OCI-LY7 (cell line): Measurements from ENCODE around the gene ZFYVE16.

Experiments used
- EZH2phosphoT487 ChIP-seq: fragments of 200-600 bp; sonication (generic); IDR thresholded peaks from 2 replicates; pipeline ENCODE4 v1.6.1; 2018; ENCODE audit warnings: low read depth, borderline replicate concordance, mild to moderate bottlenecking, mixed run types, antibody characterized with exemption, low read length, moderate library complexity, mixed read lengths
- TF ChIP-seq, protein P1 (sequence below): fragments of 200-600 bp; sonication (generic); conservative IDR thresholded peaks from 2 replicates; pipeline ENCODE4 v1.5.1; 2014; ENCODE audit warnings: mild to moderate bottlenecking, antibody characterized with exemption, low read length, moderate library complexity, mixed read lengths

GRCh38 chr5:80439213-80439612 lies 31.3 kb downstream of the ZFYVE16 start:
- TF ChIP-seq, protein P1, sequence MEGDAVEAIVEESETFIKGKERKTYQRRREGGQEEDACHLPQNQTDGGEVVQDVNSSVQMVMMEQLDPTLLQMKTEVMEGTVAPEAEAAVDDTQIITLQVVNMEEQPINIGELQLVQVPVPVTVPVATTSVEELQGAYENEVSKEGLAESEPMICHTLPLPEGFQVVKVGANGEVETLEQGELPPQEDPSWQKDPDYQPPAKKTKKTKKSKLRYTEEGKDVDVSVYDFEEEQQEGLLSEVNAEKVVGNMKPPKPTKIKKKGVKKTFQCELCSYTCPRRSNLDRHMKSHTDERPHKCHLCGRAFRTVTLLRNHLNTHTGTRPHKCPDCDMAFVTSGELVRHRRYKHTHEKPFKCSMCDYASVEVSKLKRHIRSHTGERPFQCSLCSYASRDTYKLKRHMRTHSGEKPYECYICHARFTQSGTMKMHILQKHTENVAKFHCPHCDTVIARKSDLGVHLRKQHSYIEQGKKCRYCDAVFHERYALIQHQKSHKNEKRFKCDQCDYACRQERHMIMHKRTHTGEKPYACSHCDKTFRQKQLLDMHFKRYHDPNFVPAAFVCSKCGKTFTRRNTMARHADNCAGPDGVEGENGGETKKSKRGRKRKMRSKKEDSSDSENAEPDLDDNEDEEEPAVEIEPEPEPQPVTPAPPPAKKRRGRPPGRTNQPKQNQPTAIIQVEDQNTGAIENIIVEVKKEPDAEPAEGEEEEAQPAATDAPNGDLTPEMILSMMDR, result no peak
- no peak for TF ChIP-seq EZH2phosphoT487
